Inferior parietal cortex (tissue), 1 donor: ENCODE results near the gene RXFP3.

Source experiments
- DNase-seq: peaks from one replicate; pipeline ENCODE4 v3.0.0-alpha.2; 2016; ENCODE audit errors: extremely low spot score

Gene RXFP3

GRCh38 chr5:33980030-33980429 lies 43.8 kb downstream of the RXFP3 start:
- no peak for DNase-seq

DNA sequence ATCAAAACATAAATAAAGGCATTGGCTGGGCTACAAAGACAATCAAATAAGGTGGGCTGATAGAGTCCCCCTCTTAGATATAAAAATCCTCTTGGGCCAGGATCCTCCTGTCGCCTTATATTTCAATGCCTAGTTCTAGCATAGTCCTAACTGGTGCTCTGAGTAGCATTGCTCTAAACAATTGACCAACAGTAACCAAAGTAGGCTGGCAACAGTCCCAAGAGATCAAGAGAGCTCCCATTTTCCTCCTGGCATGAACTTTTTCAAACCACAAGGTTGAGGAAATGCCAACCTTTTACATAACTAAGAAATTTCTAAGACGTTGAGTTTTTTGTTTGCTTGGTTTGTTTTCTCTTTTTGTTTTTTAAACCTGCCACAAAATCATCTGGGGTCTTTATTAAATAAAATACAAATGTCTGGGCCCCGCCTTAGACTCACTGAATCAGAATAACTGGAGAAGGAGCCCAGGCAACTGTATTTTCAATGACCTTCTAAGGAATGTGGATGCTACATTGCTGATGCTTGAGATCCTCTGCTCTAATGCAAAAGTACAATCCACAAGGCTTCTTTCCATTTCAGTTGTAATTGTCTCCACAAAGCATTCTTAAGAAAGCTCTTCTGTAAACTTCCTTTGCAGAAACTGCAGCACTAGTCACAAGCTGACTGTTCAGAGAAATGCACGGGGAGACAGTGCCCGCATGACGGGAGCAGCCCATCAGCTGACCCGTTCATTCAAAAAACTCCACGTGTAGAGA lies 45.4 kb downstream of the RXFP3 start:
- DNase-seq = no peak

GRCh38 chr5:33984178-33984577 lies 48.0 kb downstream of the RXFP3 start:
- no peak for DNase-seq

DNA sequence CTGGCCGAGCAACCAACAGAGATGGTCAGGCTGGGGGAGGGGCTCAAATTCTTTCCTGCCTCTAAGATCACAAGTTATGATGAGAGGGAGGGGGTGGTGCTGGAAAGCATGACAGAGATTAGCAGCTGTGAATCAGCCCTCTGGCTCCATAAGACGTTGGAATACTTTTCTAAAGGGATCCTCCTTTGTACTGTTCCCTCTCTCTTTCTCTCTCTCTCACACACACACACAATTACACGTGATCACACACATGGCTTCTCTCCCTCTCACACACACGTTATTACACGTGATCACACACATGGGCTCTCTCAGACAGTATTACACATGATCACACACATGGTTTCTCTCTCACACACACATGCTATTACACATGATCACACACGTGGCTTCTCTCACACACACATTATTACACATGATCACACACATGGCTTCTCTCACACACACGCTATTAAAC lies 48.5 kb downstream of the RXFP3 start, which contains the start of gene SLC45A2:
TSS of gene SLC45A2 (minus strand) at position 23 of the 454 bp plus-strand sequence. CDS start 110 bp downstream, outside the sequence.
- DNase-seq = no peak

GRCh38 chr5:33985447-33985846 lies 49.3 kb downstream of the RXFP3 start:
- no peak for DNase-seq
